ENCODE data around the gene CCDC188. TPM values are rescaled to one million over a fixed set of nuclear protein-coding genes. Genes with fewer than 3 reads are reported as not detected.

CCDC188 gene
- total and polyA plus RNA-seq, 2 of the 4 experiments (the other 2 are of a cell fraction), result 0.10 TPM; not detected in 1

DNA sequence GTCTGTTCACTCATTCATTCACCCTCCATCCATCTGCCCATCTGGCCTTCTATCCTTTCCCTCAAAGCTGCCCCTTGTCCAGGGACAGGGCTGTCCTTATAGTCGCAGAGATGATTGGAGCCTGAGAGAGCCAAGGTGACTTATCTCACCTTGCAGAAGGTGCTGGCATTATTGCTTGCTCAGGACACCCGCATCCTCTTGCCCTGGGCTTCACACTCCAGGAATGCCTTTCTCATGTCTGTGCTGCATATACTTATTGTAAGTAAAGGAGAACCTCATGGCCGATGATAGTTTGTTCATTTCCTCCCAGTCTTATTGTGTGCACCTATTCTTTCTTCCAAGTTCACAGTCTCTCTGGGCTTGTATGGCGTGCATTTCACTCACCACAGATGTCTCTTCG is 49.1 kb upstream of the CCDC188 start:
- peaks cover 51% of the 10 kb centered on the region for H3K27me3 ChIP-seq (ENCODE audit: control insufficient read depth, insufficient read depth, low read length)
- H3K36me3 ChIP-seq (ENCODE audit: control insufficient read depth, insufficient read depth, low read length), result no peaks in the 10 kb centered on the region
- H3K4ac ChIP-seq (ENCODE audit: low read depth, low read length), result no peak overlapping the region
- H3K56ac ChIP-seq (ENCODE audit: extremely low read depth, insufficient read depth, low read length), result no peak overlapping the region
- H4K20me1 ChIP-seq (ENCODE audit: insufficient read depth, low read length), result no peaks in the 10 kb centered on the region
- no peak overlapping the region for H2AFZ ChIP-seq (replicated peaks; ENCODE audit: low read length, poor library complexity)
- no peak overlapping the region for H3K23ac ChIP-seq (ENCODE audit: low read depth, low read length)
- intact Hi-C loops (cut with micrococcal nuclease) (no loop called here), dilution Hi-C loops (cut with HindIII; ENCODE audit: low sequenced_read_pairs, unreplicated experiment) (no loop called here), in situ Hi-C loops (cut with MboI; ENCODE audit: low sequenced_read_pairs) (no loop called here)
- no peak overlapping the region for H4K5ac ChIP-seq (ENCODE audit: low read depth, low read length)
- H2BK5ac ChIP-seq (ENCODE audit: low read depth, low read length, poor library complexity, severe bottlenecking), result no peak overlapping the region
- H3K27ac ChIP-seq (ENCODE audit: insufficient read depth, low read length), result no peak overlapping the region
- no peak overlapping the region for H2BK120ac ChIP-seq (ENCODE audit: low read depth, low read length)
- no peak overlapping the region for H2BK15ac ChIP-seq (ENCODE audit: low read depth, low read length)
- H3K9me1 ChIP-seq (ENCODE audit: insufficient read depth, low read length), result peaks cover 13% of the 10 kb centered on the region
- no peak overlapping the region for H4K8ac ChIP-seq (ENCODE audit: low read depth in 2 of 2, low read length in 2 of 2)
- H3K9ac ChIP-seq (ENCODE audit: low read depth, low read length), result no peak overlapping the region
- no peak overlapping the region for H3K4me2 ChIP-seq (ENCODE audit: low read depth, low read length)
- no peak overlapping the region for H2BK20ac ChIP-seq (ENCODE audit: low read depth, low read length)
- H3K4me1 ChIP-seq (ENCODE audit: control insufficient read depth, insufficient read depth, low read length), result peaks cover 13% of the 10 kb centered on the region
- DNase-seq (no peak), ATAC-seq (ENCODE audit: low read depth) (no peak)
- 83% methylated on average over 2 of the region's 5 CpGs; no CpG with 5 or more reads in 1 of the 2 experiments for WGBS, 2 experiments (ENCODE audit: extremely low coverage in 2 of 2, insufficient read length in 1 of 2)
- H3K14ac ChIP-seq (replicated peaks; ENCODE audit: low read depth, low read length), result no peak overlapping the region
- H3K9me3 ChIP-seq (ENCODE audit: control insufficient read depth, insufficient read depth, low read length), result no peaks in the 10 kb centered on the region
- no peak overlapping the region for H3K4me3 ChIP-seq (ENCODE audit: insufficient read depth, low read depth, low read length)
- no peak overlapping the region for H2AK5ac ChIP-seq (ENCODE audit: low read depth, low read length)
- ChIA-PET POLR2A (ENCODE audit: unreplicated experiment) (no interaction called here), CTCF (no interaction called here)
- H4K91ac ChIP-seq (ENCODE audit: insufficient read depth, low read depth, low read length), result no peak overlapping the region
- H2AK9ac ChIP-seq (replicated peaks; ENCODE audit: low read depth, low read length, poor library complexity), result no peak overlapping the region
- H3K18ac ChIP-seq (ENCODE audit: low read depth, low read length), result no peak overlapping the region
- TF ChIP-seq SMC3 (IDR thresholded peaks at IDR 0.05; ENCODE audit: low read depth, low read length) (no peak), CTCF (conservative IDR thresholded peaks at IDR 0.05; ENCODE audit: low read depth, low read length) (no peak), ELK1 (IDR thresholded peaks at IDR 0.05; ENCODE audit: borderline replicate concordance, low read depth, low read length) (no peak), BHLHE40 (IDR thresholded peaks at IDR 0.05; ENCODE audit: low read depth, low read length) (no peak), RFX5 (IDR thresholded peaks at IDR 0.05; ENCODE audit: low read depth, low read length) (no peak), MAZ (IDR thresholded peaks at IDR 0.05; ENCODE audit: borderline replicate concordance, low read depth, low read length) (no peak), MXI1 (IDR thresholded peaks at IDR 0.05; ENCODE audit: borderline replicate concordance, low read depth, low read length) (no peak), CEBPB (IDR thresholded peaks at IDR 0.05; ENCODE audit: low read depth, low read length) (no peak), CHD1 (IDR thresholded peaks at IDR 0.05; ENCODE audit: low read depth, low read length) (no peak), RCOR1 (IDR thresholded peaks at IDR 0.05; ENCODE audit: insufficient replicate concordance, low read length) (no peak), FOS (IDR thresholded peaks at IDR 0.05; ENCODE audit: low read depth, low read length) (no peak)
- no peaks in the 10 kb centered on the region for H3K79me1 ChIP-seq (ENCODE audit: low read depth in 1 of 2, low read length in 2 of 2)
- no TSS peak for BruUV-seq (replicated peaks)
